IPS-18a (cell line): ENCODE data around the gene CFC1B.
"Not testable (repeated sequence)": the region's sequence is repeated elsewhere in the genome, so short reads cannot be mapped to it uniquely, and the experiment has no call there.

Experiments
- H3K27ac ChIP-seq: one replicate; pipeline ENCODE4 v1.5.1; 2013; ENCODE audit warnings: low read length
- H3K27me3 ChIP-seq: one replicate; pipeline ENCODE4 v1.6.1; 2013; ENCODE audit warnings: mild to moderate bottlenecking, low read length; ENCODE audit not compliant: control insufficient read depth, insufficient read depth
- H3K36me3 ChIP-seq: one replicate; pipeline ENCODE4 v1.6.1; 2013; ENCODE audit warnings: low read depth, low read length; ENCODE audit not compliant: control insufficient read depth
- H3K4me1 ChIP-seq: one replicate; pipeline ENCODE4 v1.6.1; 2013; ENCODE audit warnings: low read depth, low read length; ENCODE audit not compliant: control insufficient read depth
- H3K4me3 ChIP-seq: one replicate; pipeline ENCODE4 v1.5.1; 2013; ENCODE audit warnings: low read length
- H3K9ac ChIP-seq: one replicate; pipeline ENCODE4 v1.6.1; 2013; ENCODE audit warnings: mild to moderate bottlenecking, low read length, moderate library complexity
- H3K9me3 ChIP-seq: one replicate; pipeline ENCODE4 v1.6.1; 2013; ENCODE audit warnings: low read depth, low read length; ENCODE audit not compliant: control insufficient read depth

Gene CFC1B

DNA sequence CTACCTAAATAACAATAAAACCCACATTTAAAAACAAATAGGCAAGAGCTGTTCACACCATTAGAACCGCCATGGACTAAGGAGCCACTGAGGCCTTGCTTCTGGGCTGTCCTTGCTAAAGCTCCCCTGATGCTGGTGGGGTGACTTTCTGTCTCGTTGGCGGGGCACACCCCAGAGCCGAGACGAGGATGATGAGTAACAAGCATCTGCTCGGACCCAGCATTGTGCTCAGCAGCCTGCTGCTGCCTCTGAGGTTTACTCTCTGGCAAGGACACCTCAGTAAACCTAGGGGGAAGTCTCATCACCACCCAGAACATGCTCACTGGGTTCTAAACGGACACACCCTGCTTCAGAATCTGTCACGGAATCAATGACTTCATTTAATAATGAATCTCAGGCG lies 10.7 kb downstream of the CFC1B start:
- not testable (repeated sequence) for H3K27me3 ChIP-seq, H3K9ac ChIP-seq, H3K9me3 ChIP-seq, H3K36me3 ChIP-seq, H3K27ac ChIP-seq, H3K4me1 ChIP-seq, H3K4me3 ChIP-seq

DNA sequence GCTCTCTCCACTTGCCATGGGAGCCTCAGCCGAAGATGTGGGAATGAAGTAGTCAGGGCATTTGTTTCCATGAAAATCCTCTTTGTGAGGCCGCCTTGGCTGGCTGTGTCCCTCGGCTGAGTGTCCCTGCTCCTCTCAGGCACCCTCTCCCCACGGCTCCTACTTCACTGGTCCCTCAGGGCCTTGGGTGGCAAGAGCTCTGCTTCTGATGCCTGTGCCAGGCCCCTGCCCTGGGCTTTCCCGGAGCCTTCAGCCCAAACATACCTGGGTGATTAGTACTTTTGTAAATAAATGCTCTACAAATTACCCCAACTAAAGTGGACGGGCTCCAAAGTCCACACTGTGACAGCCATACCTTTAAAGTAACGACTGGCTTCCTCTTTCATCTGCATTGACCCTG lies 15.6 kb downstream of the CFC1B start:
- H3K9ac ChIP-seq, H3K4me1 ChIP-seq, H3K36me3 ChIP-seq, H3K27ac ChIP-seq, H3K9me3 ChIP-seq, H3K4me3 ChIP-seq, H3K27me3 ChIP-seq: not testable (repeated sequence)

DNA sequence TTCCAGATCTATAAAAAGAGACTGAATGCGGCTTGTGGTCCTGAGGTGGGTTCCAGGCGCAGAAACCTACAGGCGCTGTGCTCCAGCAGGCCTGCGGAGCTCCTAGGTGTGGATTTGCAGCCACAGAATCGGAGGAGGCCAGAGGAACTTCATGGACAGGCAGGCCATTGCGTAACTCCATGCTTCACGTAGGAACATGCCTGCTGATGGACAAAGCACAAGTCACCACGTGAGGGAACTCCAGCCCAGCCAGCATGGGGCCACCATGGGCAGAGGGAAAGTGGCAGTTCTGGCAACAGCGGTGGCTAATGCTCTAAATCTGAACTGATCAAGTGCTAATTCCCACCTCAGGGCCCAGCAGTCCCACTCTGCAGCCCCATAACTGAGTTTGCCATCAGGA lies 17.2 kb downstream of the CFC1B start:
- H3K4me3 ChIP-seq, H3K9ac ChIP-seq, H3K36me3 ChIP-seq: not testable (repeated sequence)

DNA sequence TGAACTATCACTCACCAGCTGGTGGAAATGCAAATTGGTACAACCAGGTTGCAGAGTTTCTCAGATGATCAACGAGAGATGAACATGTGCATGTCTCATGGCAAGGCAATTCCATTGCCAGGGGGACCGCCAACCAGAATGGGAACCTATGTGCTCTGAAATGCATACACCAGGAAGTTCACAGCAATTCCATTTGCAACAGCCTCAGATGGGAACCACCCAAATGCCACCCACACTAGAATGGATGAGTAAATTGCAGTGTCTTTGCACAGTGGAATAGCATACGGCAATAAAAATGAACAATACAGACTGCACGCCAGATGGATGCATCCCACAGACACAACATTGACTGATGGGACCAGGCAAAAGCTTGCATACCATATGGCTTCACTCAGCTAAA lies 21.8 kb downstream of the CFC1B start:
- H3K4me3 ChIP-seq, H3K9me3 ChIP-seq, H3K27ac ChIP-seq, H3K36me3 ChIP-seq, H3K27me3 ChIP-seq, H3K4me1 ChIP-seq, H3K9ac ChIP-seq: not testable (repeated sequence)

More for the DNA sequence above, 17.2 kb downstream of the CFC1B start:
- not testable (repeated sequence) for H3K9me3 ChIP-seq, H3K27me3 ChIP-seq, H3K27ac ChIP-seq, H3K4me1 ChIP-seq

DNA sequence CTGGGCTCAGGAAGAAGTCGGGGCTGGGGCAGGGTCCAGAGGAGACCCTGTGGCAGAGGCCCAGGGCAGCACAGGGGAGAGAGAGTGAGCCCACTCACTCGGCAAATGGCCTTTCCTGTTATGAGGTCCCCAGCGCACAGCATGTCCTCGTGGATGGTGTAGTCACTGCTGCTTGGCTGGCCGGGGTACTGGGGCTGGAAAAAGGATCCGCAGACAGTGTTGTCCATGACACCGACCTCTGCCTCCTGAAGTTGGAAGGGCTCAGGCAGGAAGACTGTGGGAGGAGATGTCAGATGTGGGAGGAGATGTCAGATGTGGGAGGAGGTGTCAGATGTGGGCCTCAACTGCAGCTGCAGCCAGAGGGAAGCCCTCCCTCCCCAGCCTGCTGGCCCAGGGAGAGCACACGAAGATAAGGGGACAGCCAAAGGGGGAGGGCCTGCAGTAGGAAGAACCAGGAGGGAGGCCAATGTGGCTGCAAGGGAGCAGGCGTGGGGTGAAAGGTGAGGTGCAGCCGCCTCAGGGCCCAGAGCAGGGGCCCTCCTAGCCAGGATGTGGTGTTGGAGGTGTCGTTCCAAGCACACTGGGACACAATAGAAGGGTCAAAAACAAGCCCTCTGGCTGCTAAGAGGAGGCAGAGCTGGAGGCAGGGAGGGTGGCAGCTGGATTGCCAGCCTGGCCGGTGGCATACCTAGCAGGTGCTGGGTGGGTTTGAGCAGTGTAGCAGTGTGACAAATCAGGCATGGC lies 22.9 kb downstream of the CFC1B start:
- not testable (repeated sequence) for H3K27ac ChIP-seq, H3K9ac ChIP-seq

DNA sequence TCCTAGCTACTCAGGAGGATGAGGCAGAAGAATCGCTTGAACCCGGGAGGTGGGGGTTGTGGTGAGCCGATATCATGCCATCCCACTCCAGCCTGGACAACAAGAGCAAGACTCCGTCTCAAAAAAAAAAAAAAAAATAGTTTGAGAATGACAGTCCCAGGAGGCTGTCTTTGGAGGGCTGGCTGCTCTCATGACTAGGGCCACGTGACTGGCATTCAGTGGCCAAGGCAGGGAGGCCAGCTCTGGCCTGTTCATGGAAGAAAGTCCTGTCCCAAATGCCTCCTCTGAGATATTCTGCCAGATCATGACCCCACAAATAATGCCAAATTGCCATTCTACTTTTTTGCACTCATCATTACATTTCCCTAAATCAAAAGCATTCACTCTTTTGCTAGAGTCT lies 24.0 kb downstream of the CFC1B start:
- not testable (repeated sequence) for H3K4me3 ChIP-seq, H3K9ac ChIP-seq, H3K36me3 ChIP-seq, H3K27me3 ChIP-seq, H3K27ac ChIP-seq, H3K9me3 ChIP-seq, H3K4me1 ChIP-seq

More for the DNA sequence above, 22.9 kb downstream of the CFC1B start:
- not testable (repeated sequence) for H3K4me3 ChIP-seq, H3K9me3 ChIP-seq, H3K4me1 ChIP-seq, H3K36me3 ChIP-seq, H3K27me3 ChIP-seq

DNA sequence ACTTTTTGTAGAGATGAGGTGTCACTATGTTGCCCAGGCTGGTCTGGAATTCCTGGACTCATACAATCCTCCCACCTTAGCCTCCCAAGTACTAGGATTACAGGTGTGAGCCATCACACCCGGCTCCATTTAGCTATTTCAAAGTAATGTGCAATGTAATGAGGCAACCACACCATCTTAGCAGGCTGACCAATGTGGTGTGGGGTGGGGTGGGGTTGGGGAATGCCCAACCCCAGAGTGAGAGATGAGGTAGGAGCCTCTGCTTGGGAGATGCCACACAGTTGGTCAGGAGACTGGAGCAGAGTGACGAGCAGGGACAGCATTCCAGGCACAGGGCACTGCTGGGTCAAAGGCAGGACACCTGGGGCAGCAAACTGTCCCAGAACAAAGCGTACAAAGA lies 27.4 kb downstream of the CFC1B start:
- not testable (repeated sequence) for H3K4me3 ChIP-seq, H3K9me3 ChIP-seq, H3K27ac ChIP-seq, H3K4me1 ChIP-seq, H3K36me3 ChIP-seq, H3K27me3 ChIP-seq, H3K9ac ChIP-seq

DNA sequence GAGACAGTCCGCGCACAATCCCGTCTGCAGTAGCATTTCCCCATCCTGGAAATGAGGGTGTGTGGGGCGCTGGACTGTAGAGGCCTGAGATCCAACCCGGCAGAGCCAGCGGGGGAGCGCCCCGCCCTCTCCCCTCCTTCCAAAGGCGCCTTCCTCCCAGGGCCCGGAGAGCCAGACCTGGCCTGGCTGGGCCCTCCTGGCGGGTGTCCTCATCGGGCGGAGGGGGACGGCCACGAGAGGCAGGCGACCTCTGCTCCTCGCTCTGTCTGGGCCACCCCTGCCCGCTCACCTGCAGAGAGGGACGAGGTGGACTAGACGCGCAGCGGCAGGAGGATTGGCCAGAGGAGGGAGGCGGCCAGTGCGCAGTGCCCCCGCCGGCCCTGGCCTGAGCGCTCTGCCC lies 28.5 kb downstream of the CFC1B start:
- H3K36me3 ChIP-seq, H3K4me1 ChIP-seq, H3K4me3 ChIP-seq, H3K9me3 ChIP-seq, H3K27ac ChIP-seq, H3K9ac ChIP-seq, H3K27me3 ChIP-seq: not testable (repeated sequence)

DNA sequence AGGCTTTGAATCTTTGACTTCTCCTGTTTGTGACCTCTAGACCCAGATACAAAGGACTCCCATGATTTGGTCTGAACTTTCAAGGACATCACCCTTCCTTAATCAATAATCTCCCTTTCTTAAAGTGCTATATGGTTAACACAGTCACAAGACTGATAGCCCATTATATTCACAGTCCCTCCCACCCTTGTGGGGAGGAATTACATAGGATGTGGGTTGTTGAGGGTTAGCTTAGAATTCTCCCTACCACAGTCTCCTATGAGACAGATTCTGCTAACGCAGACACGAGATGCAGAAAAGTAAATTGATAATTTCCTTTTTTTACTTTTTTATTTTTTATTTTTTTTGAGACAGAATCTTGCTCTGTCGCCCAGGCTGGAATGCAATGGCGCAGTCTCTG lies 33.2 kb downstream of the CFC1B start:
- not testable (repeated sequence) for H3K4me1 ChIP-seq, H3K4me3 ChIP-seq, H3K27me3 ChIP-seq, H3K9me3 ChIP-seq, H3K27ac ChIP-seq, H3K9ac ChIP-seq, H3K36me3 ChIP-seq

DNA sequence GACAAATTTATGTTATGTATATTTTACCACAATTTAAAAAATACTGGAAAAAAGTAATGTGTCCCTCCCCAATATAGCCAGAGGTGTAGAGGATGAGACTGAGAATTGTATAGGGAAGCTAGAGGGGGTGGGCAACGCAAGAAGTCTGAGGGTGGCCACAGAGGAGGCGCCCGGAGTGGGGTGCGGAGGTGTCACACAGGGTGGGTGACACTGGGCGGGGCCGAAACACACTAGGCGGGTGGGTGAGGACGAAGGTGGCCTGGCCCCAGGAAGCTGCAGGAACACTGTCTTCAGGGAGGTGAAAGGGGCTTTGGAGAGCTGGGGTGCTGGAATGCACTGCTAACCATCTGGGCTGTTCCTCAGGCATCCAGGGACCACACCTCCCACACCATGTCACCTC lies 35.4 kb downstream of the CFC1B start:
- not testable (repeated sequence) for H3K36me3 ChIP-seq, H3K27ac ChIP-seq, H3K9ac ChIP-seq, H3K27me3 ChIP-seq, H3K4me3 ChIP-seq, H3K4me1 ChIP-seq, H3K9me3 ChIP-seq

DNA sequence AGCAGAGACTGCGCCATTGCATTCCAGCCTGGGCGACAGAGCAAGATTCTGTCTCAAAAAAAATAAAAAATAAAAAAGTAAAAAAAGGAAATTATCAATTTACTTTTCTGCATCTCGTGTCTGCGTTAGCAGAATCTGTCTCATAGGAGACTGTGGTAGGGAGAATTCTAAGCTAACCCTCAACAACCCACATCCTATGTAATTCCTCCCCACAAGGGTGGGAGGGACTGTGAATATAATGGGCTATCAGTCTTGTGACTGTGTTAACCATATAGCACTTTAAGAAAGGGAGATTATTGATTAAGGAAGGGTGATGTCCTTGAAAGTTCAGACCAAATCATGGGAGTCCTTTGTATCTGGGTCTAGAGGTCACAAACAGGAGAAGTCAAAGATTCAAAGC lies 45.1 kb downstream of the CFC1B start:
- H3K4me3 ChIP-seq, H3K27ac ChIP-seq, H3K36me3 ChIP-seq, H3K9me3 ChIP-seq, H3K27me3 ChIP-seq, H3K9ac ChIP-seq, H3K4me1 ChIP-seq: not testable (repeated sequence)

DNA sequence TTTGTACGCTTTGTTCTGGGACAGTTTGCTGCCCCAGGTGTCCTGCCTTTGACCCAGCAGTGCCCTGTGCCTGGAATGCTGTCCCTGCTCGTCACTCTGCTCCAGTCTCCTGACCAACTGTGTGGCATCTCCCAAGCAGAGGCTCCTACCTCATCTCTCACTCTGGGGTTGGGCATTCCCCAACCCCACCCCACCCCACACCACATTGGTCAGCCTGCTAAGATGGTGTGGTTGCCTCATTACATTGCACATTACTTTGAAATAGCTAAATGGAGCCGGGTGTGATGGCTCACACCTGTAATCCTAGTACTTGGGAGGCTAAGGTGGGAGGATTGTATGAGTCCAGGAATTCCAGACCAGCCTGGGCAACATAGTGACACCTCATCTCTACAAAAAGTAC lies 50.9 kb downstream of the CFC1B start:
- not testable (repeated sequence) for H3K4me3 ChIP-seq, H3K9ac ChIP-seq, H3K27ac ChIP-seq, H3K4me1 ChIP-seq, H3K36me3 ChIP-seq, H3K9me3 ChIP-seq, H3K27me3 ChIP-seq
